Measurements from ENCODE around the gene LCN10.
"Not testable (repeated sequence)": the region's sequence is repeated elsewhere in the genome, so short reads cannot be mapped to it uniquely, and the experiment has no call there.

Gene LCN10

GRCh38 chr9:136742591-136743391 is at the start of gene LCN10:
Gene LCN10, minus strand, starts transcription at chr9:136742940. Its CDS starts 37 bp downstream, at chr9:136742903.
- no peak for DNase-seq

GRCh38 chr9:136791516-136792276 is 49.0 kb upstream of the LCN10 start:
- DNase-seq: peak; percentile 67 to 79

- peak; percentile 99 to 100 for DNase-seq
Measured at GRCh38 chr9:136790640-136791515, 48.1 kb upstream of the LCN10 start, which contains the start of gene TMEM141. Gene TMEM141, plus strand, starts transcription at chr9:136791344. Its CDS starts 27 bp downstream, at chr9:136791371.

- no peak for DNase-seq
Measured at GRCh38 chr9:136789523-136789937, 46.8 kb upstream of the LCN10 start.

GRCh38 chr9:136788644-136789522 is 46.1 kb upstream of the LCN10 start:
- not testable (repeated sequence) for DNase-seq

- DNase-seq: peak; percentile 70 to 85
Measured at GRCh38 chr9:136787690-136788400, 45.1 kb upstream of the LCN10 start.

- DNase-seq: not testable (repeated sequence)
Measured at GRCh38 chr9:136786983-136787382, 44.2 kb upstream of the LCN10 start.

- DNase-seq: no peak
Measured at GRCh38 chr9:136786451-136786850, 43.7 kb upstream of the LCN10 start.

- not testable (repeated sequence) for DNase-seq
Measured at GRCh38 chr9:136785565-136786355, 43.0 kb upstream of the LCN10 start.

GRCh38 chr9:136784997-136785361 is 42.2 kb upstream of the LCN10 start:
- peak in 1 of 2 donors; percentile 64 for DNase-seq

GRCh38 chr9:136784249-136784996 is 41.7 kb upstream of the LCN10 start:
- peak in 1 of 2 donors; percentile 48 for DNase-seq

- no peak for DNase-seq
Measured at GRCh38 chr9:136782452-136782851, 39.7 kb upstream of the LCN10 start.

- no peak for DNase-seq
Measured at GRCh38 chr9:136779808-136780207, 37.1 kb upstream of the LCN10 start.

GRCh38 chr9:136777359-136777758 is 34.6 kb upstream of the LCN10 start:
- DNase-seq: no peak

- no peak for DNase-seq
Measured at GRCh38 chr9:136776947-136777346, 34.2 kb upstream of the LCN10 start.

- no peak for DNase-seq
Measured at GRCh38 chr9:136775191-136775590, 32.5 kb upstream of the LCN10 start.

GRCh38 chr9:136774416-136775045 is 31.8 kb upstream of the LCN10 start:
- DNase-seq: no peak

GRCh38 chr9:136773386-136774044 is 30.8 kb upstream of the LCN10 start:
- peak; percentile 22 to 52 for DNase-seq

Data from CD4-positive, alpha-beta T cell treated with Interferon alpha-2 for 1 hour (primary cell).